ENCODE results near the gene SYP. TPM values are rescaled to one million over a fixed set of nuclear protein-coding genes. Genes with fewer than 3 reads are reported as not detected.
A peak's percentile ranks its signal among the peaks of the same experiment; 100 is the strongest.

SYP gene
- total RNA-seq, 1 donor from 2014 or later: 1.6 TPM

DNA sequence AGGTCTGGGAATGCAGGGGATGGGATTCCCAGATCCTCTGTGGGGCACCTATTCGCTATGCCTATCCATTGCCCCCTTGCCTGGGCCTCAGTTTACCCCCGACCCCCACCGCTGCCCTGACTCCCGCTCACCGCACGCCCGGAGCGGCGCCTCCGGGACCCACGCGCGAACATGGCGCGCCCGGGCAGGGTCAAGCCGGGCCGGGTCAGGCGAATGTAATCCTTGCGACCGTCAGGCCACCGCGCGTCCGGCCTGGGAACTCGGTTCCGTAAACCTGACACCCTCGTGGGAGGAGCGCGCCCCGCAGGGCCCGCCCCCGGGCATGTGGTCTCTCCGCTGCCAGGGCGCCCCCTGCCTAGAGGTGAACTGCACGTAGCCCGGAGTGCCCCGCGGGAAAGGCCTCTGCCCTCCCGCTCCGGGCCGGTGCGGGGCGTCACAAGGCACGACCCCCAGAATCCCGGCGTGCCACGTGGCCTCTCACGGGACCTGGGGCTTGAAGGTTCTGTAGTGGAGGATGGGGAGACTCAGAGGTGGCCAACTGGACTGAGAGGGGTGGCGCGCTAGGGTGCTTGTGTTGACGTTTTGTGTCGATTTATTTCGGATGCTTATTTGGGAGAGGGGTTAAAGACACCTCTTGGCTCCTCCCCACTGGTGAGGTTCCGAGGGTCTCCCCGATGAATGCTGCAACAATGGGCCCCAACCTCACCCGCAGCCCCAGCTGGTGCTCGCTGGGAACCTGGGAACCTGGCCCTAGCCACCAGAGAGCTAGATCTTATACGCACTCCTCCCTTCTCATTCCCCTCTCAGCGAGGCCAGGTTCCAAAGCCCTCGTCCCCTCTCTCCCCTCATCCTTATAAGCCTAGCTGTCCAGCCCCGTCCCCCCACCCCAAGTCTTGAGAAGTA, 13.6 kb downstream of the SYP start, which contains the start of gene PRICKLE3:
Gene PRICKLE3 (minus strand): TSS at position 249 of the 903 bp plus-strand sequence. CDS start 76 bp downstream, at position 173.
- H3K4me1 ChIP-seq (ENCODE audit: insufficient read depth, low read length): no peaks in the 10 kb centered on the region
- peak within 1 kb of the TSS; percentile 85 for H3K4me2 ChIP-seq (ENCODE audit: low read length)
- H3K9me3 ChIP-seq (ENCODE audit: insufficient read depth, low read depth, low read length): no peaks in the 10 kb centered on the region
- Mint-ChIP-seq H3K4me1 (ENCODE audit: low read depth, unreplicated experiment) (peaks cover 1% of the 10 kb centered on the region), H3K9me3 (ENCODE audit: unreplicated experiment) (no peaks in the 10 kb centered on the region), H3K4me3 (ENCODE audit: unreplicated experiment) (peak within 1 kb of the TSS; percentile 86), H3K36me3 (ENCODE audit: low read depth, unreplicated experiment) (no peaks in the 10 kb centered on the region), H3K27me3 (ENCODE audit: low read depth, unreplicated experiment) (no peaks in the 10 kb centered on the region), H3K27ac (ENCODE audit: unreplicated experiment) (peak within 1 kb of the TSS; percentile 66)
- H4K20me1 ChIP-seq (ENCODE audit: insufficient read depth, low read length): peaks cover 7% of the 10 kb centered on the region
- TF ChIP-seq, protein P1, sequence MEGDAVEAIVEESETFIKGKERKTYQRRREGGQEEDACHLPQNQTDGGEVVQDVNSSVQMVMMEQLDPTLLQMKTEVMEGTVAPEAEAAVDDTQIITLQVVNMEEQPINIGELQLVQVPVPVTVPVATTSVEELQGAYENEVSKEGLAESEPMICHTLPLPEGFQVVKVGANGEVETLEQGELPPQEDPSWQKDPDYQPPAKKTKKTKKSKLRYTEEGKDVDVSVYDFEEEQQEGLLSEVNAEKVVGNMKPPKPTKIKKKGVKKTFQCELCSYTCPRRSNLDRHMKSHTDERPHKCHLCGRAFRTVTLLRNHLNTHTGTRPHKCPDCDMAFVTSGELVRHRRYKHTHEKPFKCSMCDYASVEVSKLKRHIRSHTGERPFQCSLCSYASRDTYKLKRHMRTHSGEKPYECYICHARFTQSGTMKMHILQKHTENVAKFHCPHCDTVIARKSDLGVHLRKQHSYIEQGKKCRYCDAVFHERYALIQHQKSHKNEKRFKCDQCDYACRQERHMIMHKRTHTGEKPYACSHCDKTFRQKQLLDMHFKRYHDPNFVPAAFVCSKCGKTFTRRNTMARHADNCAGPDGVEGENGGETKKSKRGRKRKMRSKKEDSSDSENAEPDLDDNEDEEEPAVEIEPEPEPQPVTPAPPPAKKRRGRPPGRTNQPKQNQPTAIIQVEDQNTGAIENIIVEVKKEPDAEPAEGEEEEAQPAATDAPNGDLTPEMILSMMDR (IDR thresholded peaks at IDR 0.05; ENCODE audit: insufficient read depth, low read depth, low read length): no peak
- no peak for TF ChIP-seq EZH2 (IDR thresholded peaks at IDR 0.05; ENCODE audit: insufficient read depth, low read length)
- H3K36me3 ChIP-seq (ENCODE audit: insufficient read depth, low read length): no peaks in the 10 kb centered on the region
- no peak within 1 kb of the TSS for H3K27ac ChIP-seq (ENCODE audit: low read depth, low read length)
- no peaks in the 10 kb centered on the region for H3K27me3 ChIP-seq (ENCODE audit: insufficient read depth, low read length)
- H3K9ac ChIP-seq (ENCODE audit: low read length): peak within 1 kb of the TSS; percentile 70
- no peaks in the 10 kb centered on the region for H3K79me2 ChIP-seq (ENCODE audit: insufficient read depth, low read length)
- no peak for DNase-seq (ENCODE audit: low read depth)
- H3K4me3 ChIP-seq (ENCODE audit: insufficient read depth, low read depth, low read length): peak within 1 kb of the TSS; percentile 57
- peak; percentile 5 for FAIRE-seq
- peak within 1 kb of the TSS; percentile 75 for H2AFZ ChIP-seq (ENCODE audit: low read depth, low read length)

DNA sequence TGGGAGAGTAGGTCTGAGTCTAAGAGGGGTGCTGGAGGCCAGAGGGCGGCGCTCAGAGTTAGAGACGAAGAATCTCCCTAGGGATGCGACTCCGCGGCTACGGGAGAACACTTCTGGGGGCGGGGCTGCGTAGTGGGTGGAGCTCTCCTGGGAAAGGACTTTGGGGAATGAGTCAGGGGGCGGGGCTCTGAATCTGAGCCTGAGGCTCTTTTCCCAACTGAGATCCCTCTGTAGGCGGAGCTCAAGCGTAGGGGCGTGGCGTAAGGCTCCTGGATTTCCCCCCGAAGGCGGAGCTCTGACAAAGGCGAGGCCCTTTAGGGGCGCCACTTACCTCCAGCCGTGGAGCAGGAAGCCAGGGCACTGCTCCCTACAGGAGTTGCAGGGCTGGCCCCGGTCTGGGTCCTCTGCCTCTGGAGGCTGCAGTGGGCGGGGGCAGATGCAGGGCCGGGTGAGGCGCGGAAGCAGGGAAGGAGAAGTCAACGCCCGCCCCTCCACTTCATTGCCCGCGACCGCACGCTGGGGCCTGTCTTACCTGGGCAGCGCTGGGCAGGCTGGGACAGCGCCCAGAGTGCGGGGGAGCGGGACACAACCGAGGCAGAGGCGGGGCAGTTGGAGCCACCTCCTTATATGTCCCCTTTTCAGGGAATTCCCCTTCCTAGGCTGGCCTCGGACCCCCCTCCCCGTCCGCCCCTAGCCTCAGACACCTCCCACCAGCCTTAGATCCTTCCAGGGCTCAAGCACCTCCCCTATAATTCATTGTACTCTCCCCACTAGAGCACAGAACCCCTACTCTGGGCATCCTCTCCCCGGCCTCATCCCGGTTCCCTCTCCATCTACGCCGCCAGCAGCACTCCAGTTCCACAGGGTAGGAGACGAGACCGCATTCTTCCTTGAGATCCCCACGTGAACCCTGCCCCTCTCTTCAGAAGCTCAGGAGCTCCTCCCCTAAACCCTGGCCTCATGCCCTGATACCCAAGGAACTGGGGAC, 15.4 kb downstream of the SYP start:
- DNase-seq (ENCODE audit: low read depth) (peak; percentile 63), FAIRE-seq (peak; percentile 47)
- TF ChIP-seq, protein P1 (IDR thresholded peaks at IDR 0.05; ENCODE audit: insufficient read depth, low read depth, low read length): no peak
- TF ChIP-seq EZH2 (IDR thresholded peaks at IDR 0.05; ENCODE audit: insufficient read depth, low read length): no peak
- H3K27ac Mint-ChIP-seq (ENCODE audit: unreplicated experiment): peak overlapping the region; percentile 66
- peak overlapping the region; percentile 86 for H3K4me3 Mint-ChIP-seq (ENCODE audit: unreplicated experiment)
- Histone ChIP-seq H3K4me3 (ENCODE audit: insufficient read depth, low read depth, low read length) (peak overlapping the region; percentile 39), H3K9me3 (ENCODE audit: insufficient read depth, low read depth, low read length) (no peaks in the 10 kb centered on the region), H4K20me1 (ENCODE audit: insufficient read depth, low read length) (peaks cover 7% of the 10 kb centered on the region), H3K4me2 (ENCODE audit: low read length) (peak overlapping the region; percentile 85), H3K4me1 (ENCODE audit: insufficient read depth, low read length) (no peaks in the 10 kb centered on the region), H3K36me3 (ENCODE audit: insufficient read depth, low read length) (no peaks in the 10 kb centered on the region), H3K9ac (ENCODE audit: low read length) (no peak overlapping the region), H2AFZ (ENCODE audit: low read depth, low read length) (peak overlapping the region; percentile 60), H3K79me2 (ENCODE audit: insufficient read depth, low read length) (no peaks in the 10 kb centered on the region), H3K27me3 (ENCODE audit: insufficient read depth, low read length) (no peaks in the 10 kb centered on the region), H3K27ac (ENCODE audit: low read depth, low read length) (no peak overlapping the region)
- no peaks in the 10 kb centered on the region for H3K4me1 Mint-ChIP-seq (ENCODE audit: low read depth, unreplicated experiment)
- no peaks in the 10 kb centered on the region for H3K36me3 Mint-ChIP-seq (ENCODE audit: low read depth, unreplicated experiment)
- no peaks in the 10 kb centered on the region for H3K27me3 Mint-ChIP-seq (ENCODE audit: low read depth, unreplicated experiment)
- no peaks in the 10 kb centered on the region for H3K9me3 Mint-ChIP-seq (ENCODE audit: unreplicated experiment)
